GM18861 (cell line): ENCODE measurements around the gene CD1C.
"Not testable (repeated sequence)": the region's sequence is repeated elsewhere in the genome, so short reads cannot be mapped to it uniquely, and the experiment has no call there.

Experiments used
- ATAC-seq: cut with Tn5 transposase; IDR thresholded peaks from one replicate; pipeline ENCODE4 v1.9.1; 2021; ENCODE audit not compliant: unreplicated experiment

CD1C gene

DNA sequence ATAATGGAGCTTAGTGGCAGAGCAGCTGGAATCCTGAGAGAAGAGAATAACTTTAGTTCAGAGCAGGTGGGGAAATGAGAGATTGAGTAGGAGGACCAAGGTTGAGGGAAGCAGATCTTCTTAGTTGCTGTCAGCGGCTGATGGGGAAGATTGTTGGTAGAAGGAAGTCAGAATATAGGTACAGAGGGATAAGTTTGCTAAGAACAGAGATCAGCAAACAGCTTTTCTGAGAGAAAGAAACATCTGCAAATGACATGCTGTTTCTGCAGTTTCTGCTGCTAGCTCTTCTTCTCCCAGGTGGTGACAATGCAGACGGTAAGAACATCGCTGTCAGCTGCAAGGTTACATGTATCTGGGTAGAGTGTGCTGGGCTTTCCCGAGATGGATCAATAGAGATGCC is at the start of gene CD1C:
TSS of gene CD1C (plus strand) at position 113 of the 400 bp plus-strand sequence. CDS start at position 255, 142 bp downstream.
- no peak for ATAC-seq

- no peak for ATAC-seq
Observed at GRCh38 chr1:158246650-158247049, 43.1 kb upstream of the CD1C start.

DNA sequence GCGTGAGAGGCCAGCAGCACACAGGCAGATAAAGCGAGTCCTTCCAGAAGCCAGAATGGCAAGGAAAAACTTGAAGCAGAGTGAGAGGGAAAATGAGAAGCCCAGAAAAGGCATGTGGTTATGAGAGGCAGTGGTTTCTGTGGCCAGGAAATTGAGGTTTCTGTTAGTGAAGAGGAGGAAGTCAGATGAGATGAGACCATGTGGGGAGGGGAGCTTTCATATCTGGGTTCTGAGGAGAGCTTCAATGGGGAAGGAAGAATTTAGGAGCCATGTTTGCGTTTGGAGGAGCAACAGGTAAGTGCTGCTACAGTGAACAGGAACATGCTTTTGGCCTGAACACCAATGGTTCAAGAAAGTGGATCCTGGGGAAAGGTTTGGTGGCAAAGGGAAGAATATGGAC is 41.6 kb upstream of the CD1C start:
- peak; percentile 60 for ATAC-seq

- no peak for ATAC-seq
Observed at GRCh38 chr1:158248771-158249170, 41.0 kb upstream of the CD1C start.

GRCh38 chr1:158249646-158250045 is 40.1 kb upstream of the CD1C start:
- ATAC-seq: no peak

GRCh38 chr1:158251163-158251562 is 38.6 kb upstream of the CD1C start:
- ATAC-seq: no peak

- no peak for ATAC-seq
Observed at GRCh38 chr1:158255656-158256055, 34.1 kb upstream of the CD1C start.

DNA sequence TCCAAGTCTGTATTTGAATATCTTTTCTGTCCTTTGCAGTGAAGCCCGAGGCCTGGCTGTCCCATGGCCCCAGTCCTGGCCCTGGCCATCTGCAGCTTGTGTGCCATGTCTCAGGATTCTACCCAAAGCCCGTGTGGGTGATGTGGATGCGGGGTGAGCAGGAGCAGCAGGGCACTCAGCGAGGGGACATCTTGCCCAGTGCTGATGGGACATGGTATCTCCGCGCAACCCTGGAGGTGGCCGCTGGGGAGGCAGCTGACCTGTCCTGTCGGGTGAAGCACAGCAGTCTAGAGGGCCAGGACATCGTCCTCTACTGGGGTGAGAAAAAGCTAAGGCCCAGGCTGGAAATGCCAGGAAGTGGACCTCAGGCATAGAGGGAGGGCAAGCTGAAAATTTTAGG is 33.0 kb upstream of the CD1C start:
- not testable (repeated sequence) for ATAC-seq

DNA sequence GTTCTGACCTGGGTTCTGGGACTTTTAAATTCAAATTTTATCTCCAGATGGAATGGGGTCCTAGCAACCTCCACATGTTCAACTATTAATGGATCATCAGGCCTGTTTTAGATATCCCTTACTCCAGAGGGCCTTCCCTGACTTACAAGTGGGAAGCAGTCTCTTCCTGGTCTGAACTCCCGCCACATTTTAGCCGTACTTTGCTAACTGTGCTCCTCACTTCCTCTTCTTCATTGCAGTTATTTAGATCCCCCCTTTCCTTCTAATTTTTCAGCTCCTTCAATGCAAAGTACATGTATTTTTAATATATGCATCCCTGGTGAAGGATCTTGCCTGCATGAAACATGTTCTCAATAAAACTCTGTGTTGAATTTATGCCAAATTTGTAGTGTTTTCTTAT is 31.8 kb upstream of the CD1C start:
- ATAC-seq: no peak

DNA sequence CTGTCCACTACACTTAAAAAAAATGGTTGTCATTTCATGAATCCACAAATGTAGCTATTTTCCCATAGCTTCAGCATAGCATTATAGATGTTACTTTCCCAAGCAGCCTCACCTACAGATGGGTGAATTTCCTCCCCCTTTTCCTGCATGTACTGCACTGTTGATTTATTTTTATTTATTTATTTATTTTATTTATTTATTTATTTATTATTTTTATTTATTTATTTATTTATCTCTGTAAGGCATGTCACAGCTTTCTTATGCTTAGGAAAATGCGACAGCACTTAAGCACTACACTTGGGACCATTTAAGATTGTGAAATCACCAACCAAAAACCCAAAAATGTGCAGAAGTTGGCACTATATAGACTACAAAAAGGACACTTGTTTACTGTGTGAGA is 30.6 kb upstream of the CD1C start:
- no peak for ATAC-seq

DNA sequence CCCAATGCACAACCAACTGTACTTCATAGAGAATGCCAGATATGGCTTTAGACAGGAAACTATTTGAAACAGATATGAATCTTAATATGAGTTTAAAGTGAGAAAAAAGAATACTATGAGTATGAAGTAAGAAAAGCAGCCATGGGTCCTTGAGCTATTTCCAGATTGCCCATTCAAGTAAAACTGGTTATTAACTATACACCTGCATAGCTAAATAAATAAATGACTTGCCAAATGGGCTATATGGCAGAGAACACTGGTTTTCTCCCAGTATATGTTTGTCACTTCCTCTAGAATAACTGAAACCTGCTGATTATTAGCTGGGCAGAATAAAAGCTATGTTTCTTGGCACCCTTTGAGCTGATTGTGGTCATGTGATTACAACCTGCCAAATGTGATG is 17.0 kb upstream of the CD1C start:
- no peak for ATAC-seq

GRCh38 chr1:158274797-158275196 is 14.9 kb upstream of the CD1C start:
- ATAC-seq: peak; percentile 76

DNA sequence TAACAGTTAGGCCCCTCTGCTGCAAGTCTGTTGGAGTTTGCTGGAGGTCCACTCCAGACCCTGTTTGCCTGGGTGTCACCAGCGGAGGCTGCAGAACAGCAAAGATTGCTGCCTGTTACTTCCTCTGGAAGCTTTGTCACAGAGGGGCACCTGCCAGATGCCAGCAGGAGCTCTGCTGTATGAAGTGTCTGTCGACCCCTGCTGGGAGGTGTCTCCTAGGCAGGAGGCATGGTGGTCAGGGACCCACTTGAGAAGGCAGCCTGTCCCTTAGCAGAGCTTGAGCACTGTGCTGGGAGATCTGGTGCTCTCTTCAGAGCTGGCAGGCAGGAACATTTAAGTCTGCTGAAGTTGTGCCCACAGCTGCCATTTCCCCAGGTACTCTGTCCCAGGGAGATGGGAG is 7.3 kb upstream of the CD1C start:
- not testable (repeated sequence) for ATAC-seq

GRCh38 chr1:158283965-158284364 is 5.8 kb upstream of the CD1C start:
- ATAC-seq: peak; percentile 65

GRCh38 chr1:158285756-158286241 is 3.9 kb upstream of the CD1C start:
- ATAC-seq: peak; percentile 62

DNA sequence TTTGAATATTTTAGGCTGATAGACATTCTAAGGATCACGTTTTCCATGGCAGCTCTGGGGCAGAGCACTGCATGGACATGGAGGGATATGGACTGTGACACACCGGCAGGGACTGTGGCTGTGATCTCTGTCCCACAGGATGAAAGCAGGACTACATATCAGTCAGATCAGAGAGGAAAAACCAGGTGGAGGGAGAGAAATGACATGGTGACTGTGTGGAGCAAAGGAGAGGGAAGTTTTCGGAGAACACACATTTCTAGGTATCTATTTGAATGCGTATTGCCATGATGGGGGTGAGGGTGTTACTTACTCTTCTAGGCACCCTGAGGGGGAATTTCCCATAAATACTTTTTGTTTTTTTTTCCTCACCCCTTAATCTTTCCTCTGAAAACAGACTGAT is 3.2 kb upstream of the CD1C start:
- no peak for ATAC-seq

DNA sequence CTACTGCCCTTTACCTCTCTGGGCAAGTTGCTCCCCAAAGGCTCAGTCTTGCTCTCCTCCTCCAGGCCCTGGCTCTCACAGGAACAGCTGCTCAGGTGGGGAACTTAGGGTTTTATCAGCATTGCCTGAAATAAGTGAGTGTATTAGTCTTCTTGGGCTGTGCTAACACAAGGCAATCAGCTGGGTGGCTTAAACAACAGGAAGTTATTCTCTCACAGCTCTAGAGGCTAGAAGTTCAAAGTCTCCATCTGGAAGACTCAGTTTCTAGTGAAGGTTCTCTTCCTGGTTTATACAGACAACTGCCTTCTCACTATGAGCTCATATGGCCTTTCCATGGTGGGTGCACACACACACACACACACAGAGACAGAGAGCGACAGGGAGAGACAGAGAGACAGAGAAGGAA is 2.8 kb upstream of the CD1C start:
- no peak for ATAC-seq

GRCh38 chr1:158290321-158290844 is 660 bp downstream of the CD1C start:
- ATAC-seq: no peak

DNA sequence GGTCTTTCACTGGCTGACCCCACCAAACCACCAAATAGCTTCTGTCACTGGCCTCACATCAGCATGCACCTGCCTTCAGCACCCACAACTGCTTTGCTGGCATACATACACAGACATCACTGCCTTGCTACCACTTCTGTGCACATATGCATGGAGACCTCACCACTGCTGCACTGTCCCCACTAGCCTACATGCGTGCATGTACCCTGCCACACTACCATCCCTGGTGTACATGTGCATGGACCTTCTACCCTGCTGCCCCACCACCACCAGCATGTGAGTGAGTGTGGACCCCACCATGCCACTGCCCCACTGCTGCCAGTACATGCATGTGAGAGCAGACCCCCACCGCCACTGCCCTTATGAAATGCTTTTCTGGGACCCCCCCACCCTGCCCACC is 6.1 kb downstream of the CD1C start:
- no peak for ATAC-seq

- ATAC-seq: peak; percentile 73
Observed at GRCh38 chr1:158310623-158311022, 20.9 kb downstream of the CD1C start.

DNA sequence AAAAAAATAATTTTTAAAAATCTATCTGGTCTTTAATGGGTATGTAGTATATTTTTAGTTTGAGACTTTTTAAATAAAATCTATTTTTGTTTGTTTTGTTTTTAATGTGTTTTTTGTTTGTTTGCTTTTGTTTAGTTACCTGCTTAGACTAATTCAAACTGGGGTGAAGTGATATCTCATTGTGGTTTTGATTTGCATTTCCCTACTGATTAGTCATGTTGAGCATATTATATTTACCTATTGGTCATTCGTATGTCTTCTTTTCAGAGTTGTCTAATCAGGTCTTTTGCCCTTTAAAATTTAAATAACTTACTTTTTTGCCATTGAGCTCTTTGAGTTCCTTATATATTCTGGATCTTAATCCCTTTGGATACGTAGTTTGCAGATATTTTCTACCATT is 21.3 kb downstream of the CD1C start:
- ATAC-seq: peak; percentile 39

DNA sequence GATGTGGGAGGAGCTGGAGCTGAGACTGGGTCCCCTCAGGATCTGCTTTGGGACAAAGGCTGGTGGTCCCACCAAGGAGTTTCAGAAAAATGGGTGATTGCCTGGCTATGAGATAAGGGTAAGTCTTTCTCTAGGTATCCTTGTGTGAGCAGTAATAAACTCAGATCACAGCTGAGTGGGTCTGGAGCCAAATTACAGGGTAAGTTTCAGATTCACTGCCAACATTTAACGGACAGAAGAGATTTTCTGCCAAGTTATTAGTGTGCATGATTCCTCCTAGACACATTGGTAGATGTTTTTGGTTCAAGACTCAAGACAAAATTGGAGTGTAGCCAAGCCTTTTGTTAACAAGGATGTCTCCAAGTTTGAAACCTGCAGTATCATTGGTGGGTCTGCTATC is 34.1 kb downstream of the CD1C start:
- ATAC-seq: no peak

- no peak for ATAC-seq
Observed at GRCh38 chr1:158324395-158324794, 34.7 kb downstream of the CD1C start.
